HuH-7.5 (cell line): ENCODE data around the gene CRYBA4.
A peak's percentile ranks its signal among the peaks of the same experiment; 100 is the strongest.

Experiments used
- DNase-seq: peaks from one replicate; pipeline ENCODE4 v3.0.0; 2011; ENCODE audit warnings: low spot score

CRYBA4 gene

DNA sequence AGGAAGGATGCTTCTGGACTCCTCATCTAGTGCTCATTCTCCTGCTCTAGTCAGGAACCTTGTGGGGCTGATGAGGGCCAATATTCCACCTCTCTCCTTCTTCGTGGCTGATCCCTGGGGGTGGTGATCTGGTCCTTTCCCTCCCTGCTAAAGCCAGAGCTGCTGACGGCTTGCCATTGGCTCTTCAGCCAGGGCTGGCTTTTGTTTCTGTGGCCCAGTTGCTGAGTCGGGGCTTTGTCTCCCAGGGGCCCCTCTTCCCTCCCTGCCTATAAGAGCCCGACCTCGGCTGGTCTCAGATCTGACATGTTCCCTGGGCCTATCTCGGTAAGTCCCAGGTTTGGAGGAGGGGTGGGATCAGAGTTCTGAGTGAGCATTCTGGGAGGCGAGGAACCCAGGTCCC, at the start of gene CRYBA4:
Gene CRYBA4, plus strand, starts transcription at position 301 of the 400 bp plus-strand sequence. CDS start 634 bp downstream, outside the sequence.
- no peak for DNase-seq

DNA sequence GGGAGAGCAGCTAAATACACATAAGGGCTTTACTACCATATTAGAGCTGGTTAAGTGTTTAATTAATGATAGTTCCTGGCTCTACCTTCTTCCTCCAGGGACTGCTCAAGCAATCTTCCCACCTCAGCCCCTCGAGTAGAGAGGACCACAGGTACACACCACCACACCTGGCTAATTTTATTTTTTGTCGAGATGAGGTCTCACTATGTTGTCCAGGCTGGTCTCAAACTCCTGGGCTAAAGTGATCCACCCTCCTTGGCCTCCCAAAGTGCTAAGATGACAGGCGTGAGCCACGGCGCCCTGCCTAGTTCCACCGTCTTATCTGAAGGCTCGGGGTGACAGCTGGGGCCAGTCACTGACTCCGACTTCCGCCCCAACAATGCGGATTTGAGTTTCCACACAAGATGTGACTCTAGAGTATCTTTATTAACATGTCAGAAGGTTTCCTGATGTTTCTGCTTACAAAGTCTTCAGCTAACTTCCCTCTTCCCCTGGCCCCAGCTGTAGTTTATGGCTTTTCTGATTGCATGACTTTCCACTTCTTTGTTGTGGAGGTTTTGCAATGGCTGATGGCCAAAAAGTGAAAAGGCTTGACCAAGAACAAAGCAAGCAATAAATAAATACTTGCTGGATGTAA, 48.6 kb upstream of the CRYBA4 start:
- no peak for DNase-seq

DNA sequence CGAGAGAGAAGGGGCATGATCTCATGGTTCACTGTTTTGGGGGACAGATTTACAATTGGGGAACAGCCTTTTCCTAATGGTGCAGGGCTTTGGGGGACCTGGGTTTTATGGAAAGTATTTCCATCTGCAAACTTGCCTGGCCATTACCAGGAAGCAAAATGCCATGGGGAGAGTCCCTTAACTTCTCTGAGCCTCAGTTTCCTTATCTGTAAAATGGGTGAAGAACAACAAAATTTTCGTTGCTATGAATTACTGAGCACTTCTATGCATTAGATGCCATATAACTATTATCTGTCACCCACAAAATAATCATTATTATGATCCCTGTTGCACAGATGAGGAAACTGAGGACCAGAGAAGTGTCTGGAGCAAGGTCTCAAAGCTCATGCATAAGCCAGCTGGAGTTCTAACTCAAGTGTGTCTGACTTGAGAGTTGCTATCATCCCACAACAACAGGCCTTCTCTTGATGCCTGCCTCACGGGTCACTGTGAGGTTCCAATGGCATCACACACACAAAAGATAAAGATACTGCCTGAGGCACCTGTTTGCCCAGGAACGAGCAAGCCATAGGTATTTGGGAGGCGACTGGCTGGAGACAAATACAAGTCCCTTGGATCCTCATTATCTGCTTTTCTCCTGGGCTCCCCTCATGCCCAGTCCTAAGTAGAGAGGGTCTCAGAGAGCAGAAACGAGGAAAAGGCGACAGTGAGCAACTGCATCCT, 47.6 kb upstream of the CRYBA4 start:
- DNase-seq: no peak

DNA sequence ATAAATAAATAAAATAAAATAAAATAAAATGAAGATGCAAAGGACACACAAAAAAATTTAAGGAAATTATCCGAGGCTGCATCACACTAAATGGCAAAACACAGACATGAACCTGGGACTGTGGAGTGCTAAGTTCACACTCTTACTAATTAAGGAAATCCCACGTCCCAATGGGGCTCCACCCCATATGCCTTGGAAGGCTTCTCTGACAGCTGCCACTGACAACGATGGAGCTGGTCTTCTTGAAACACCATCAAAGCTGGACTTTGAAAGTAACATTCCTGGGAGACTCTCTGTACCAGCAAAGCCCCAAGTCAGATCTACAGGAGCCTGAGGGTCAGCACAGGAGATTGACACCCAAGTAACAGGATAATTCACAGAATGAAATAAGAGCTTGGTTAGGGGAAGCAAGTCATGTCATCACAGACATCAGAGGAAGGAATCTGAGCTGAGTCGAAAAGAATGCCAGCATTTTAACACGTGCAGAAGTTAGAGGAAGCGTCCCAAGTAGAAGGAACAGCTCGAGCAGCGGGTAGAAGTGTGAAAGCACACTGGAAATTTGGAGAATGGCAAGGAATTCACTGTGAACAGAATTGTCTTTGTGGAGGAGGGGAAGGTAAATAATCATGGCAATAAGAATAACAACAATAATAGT, 45.6 kb upstream of the CRYBA4 start:
- no peak for DNase-seq

DNA sequence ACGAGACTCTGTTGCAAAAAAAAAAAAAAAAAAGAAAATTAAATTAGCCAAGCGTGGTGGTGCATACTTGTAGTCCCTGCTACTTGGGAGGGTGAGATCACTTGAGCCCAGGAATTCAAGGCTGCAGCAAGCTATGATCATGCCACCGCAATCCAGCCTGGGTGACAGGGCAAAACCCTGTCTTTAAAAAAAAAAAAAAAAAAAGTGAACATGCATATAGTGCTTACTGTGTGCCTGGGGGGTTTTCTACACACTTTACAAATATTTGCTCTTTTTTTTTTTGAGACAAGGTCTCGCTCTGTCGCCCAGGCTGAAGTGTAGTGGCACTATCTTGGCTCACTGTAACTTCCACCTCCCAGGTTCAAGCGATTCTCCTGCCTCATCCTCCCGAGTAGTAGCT, 44.7 kb upstream of the CRYBA4 start:
- DNase-seq: no peak

DNA sequence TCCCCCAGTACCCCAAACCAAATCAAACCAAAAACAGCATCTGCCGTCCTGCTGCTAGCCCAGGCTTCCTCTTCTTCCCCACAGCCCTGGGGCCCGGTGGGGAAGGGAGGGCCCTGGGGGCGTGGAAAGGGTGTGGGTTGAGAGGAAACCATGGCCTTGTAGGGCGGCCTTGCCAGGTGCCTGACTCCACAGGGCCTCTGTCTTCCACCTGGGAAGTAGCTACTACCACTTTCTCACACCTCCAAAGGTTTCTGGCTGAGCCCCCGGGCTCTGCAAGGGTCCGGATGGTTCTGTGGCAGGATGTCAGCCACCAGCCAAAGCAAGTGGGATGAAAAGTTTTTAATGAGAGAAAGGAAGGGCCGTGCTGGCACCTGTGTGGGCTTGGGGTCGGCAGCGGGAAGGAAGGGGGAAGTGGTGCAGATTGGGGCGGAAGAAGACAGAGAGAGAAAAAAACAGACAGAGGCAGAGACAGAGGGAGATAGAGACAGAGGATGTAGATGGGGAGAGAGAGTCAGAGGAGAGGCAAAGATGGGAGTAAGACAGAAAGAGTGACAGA, 42.4 kb upstream of the CRYBA4 start:
- DNase-seq: no peak

DNA sequence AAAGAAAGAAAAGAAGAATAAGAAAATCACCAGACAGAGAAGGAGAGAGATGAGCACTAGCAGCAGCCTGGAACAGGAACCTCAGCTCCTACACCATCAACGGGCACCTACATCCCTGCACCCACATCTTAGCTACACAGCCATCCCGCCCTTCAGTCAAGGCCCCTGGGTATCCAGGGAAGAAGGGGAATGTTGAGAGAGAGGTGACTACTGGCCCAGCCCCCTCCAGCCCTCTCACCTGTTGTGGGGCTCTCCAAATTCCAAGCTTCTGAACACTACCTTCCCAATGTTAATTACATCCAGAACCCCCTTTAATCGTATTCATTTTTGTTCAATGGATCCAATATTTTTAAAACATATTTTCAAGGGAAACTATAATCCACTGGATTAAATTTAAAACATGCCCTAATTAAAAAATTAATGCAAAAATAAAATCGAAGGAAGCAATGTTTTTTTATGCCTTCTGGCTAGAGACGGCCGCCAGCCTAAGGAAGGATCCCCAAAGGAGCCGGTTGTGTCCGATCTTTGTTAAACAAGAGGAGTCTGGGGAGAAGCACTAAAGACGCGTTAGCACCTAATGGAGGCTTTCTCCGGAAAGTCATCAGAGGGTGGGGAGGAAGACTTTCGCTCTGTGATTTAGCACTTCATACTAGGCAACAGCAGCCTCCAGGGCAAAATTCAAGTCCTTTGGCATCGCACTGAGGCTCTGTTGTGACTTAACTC, 41.4 kb upstream of the CRYBA4 start:
- DNase-seq: no peak

DNA sequence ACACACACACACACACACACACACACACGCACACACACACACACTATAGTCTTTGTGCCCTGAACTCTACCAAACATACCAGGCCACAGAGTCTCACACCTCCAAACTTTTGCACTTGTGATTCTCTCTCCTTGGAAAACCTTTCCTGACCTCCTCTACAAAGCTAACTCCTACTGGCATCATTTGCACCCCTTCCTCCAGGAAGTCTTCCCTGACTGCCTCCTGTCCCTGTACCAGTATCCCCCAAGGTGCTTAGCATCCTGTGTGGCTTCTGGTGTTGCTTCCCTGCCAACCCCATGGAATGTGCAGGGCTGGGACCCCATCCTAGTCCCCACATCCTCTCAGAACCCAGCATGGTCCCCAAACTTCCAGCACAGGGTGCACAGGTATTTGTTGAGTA, 40.7 kb upstream of the CRYBA4 start:
- no peak for DNase-seq

DNA sequence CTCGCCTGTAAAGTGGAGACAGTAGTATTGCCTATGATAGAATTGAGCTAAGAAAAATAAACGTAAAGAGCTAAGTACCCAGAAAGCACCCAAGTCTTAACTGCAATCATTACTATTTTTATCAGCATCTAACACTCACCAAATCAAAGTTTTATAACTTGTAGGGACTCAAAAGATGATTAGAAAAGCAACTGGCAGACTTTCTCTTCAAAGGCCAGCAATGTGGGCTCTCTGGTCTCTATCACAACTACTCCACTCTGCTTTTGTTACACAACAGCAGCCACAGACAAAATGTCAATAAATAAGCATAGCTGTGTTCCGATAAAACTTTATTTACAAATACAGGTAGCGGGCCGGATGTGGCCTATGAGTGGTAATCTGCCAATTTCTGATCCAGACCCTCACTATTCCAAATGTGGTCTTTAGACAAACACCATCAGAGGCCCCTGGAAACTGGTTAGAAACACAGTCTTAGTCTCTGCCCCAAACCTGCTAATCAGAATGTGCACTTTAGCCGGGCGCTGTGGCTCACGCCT, 40.1 kb upstream of the CRYBA4 start:
- no peak for DNase-seq

DNA sequence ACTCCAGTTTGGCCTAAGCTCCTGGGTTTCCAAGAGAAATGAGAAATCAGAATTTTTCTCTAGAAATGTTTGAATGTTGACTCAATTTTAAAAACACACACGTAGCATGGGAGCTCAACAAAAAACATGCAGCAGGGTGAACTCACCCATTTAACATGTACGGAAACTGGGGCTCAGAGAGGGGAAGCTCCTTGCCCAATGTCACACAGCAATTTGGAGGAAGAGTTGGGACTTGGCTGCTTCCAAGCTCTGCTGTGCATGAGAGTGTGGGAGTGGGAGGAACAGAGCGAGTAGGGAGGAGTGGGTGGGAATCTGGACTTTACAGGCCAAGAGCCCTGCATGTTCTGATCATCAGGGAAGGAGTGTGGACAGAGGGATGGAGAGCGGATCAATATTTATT, 37.8 kb upstream of the CRYBA4 start:
- DNase-seq: no peak

DNA sequence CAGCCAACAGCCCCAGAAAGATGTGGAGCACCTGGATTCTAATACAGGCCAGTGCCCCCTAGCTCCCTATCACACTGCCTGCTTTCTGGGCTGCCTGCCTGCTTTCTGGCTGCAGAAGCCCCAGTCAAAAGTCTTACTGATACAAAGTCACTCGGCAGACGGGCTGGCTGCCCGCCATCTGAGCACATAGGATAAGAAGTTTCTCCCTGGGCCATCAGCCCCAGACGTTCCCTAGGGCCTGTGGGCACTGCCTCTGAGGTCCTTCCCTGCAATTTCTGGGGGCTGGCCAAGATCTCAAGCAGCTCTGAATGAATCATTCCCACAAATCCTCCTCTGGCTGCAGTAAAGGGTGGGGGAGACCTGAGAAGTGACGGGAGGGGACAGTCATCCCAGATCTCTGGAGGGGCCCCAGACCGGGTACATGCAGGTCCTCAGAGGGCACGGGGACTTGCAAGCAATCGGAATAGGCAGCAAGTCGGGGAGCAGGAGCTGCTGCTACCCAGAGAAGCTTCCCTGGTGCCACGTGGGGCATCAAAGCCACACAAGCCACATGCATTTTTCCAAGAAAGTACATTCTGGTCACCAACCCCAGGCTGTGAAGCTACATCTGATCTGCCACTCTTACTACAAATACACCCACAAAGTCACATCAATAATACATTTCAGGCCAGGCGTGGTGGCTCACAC, 36.5 kb upstream of the CRYBA4 start:
- no peak for DNase-seq

DNA sequence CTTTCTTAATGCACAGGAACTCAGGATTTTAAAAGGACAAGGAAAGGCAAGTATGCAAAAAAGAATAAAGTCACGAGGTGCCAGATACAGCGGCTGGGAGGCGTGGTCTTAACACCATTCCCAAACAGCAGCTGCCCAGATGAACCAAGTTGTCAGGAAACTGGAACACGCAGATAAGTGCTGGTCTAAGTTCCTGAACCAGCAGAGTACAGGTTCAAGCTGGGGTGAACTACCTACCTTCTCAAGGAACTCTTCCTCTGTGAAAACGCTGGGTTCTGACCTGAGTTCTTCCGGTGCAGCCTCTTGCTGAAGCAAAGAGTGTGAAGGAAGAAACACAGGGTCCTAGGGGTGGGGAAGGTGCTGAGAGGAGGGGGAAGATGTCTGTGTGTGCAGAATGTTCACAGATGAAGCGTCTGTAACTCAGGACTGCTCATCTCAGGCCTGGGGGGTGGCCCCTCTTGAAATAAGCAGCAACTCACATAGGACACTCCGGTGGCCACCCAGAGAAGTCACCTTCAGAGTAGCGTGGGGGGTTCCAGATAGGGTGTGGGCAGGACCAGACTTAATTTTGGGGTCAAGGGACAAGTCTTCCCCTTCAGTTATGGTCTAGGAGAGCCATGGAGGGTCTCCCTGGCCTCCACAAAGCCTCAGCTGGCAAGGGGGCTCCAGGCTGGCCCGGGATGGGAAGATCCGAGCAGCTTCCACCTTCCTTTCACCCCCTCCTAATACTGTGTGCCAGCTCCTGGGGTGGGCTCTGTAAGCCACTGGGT, 35.0 kb upstream of the CRYBA4 start:
- no peak for DNase-seq

DNA sequence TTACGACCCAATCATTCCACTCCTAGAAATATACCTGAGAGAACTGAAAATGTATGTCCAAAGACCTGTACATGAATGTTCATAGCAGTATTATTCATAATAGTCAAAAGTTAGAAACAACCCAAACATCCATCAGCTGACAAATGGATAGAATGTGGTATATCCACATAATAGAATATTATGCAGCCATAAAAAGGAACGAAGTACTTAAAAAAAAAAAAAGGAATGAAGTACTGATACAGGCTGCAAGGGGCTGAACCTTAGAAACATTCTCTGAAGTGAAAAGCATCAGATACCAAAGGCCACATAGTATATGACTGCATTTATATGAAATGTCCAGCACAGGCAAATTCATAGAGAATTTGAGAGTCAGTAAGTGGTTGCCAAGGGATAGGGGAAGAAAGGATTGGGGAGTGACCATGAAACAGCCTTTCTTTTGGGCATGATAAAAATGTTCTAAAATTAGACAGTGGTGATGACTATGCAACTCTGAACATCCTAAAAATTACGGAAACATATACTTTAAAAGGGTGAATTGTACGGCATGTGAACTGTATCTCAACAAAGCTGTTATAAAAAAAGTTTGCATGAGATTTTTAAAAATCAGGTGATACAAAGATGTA, 33.7 kb upstream of the CRYBA4 start:
- DNase-seq: no peak

DNA sequence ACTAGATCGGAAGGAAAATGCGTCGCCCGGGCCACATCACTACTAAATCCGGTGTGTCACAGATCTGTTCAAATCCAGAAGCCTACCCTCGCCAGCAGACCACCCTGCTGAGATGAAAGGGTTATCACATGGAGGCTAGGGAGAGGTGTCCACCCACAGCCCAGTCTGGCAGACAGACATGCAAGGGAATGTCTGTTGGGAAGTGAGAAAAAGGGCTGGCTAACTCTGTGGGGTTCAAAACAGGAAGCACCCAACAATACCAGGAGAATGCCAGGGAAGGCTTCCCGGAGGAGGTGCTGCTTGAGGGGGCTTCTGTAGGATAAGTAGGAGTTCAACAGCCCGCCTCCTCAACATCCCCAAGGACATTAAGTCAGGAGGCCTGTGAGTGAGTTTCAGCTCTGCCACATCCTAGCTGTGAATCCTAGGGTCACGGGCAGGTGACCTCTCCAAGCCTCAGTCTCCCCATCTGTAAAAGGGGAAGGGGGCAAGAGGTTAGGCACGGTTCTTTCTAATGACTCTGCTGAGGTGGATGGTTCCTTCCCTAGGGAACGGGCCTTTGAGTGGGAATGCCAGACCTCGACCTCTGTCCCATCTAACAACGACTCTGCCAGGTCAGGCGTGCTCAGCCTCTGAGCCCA, 32.9 kb upstream of the CRYBA4 start:
- no peak for DNase-seq

DNA sequence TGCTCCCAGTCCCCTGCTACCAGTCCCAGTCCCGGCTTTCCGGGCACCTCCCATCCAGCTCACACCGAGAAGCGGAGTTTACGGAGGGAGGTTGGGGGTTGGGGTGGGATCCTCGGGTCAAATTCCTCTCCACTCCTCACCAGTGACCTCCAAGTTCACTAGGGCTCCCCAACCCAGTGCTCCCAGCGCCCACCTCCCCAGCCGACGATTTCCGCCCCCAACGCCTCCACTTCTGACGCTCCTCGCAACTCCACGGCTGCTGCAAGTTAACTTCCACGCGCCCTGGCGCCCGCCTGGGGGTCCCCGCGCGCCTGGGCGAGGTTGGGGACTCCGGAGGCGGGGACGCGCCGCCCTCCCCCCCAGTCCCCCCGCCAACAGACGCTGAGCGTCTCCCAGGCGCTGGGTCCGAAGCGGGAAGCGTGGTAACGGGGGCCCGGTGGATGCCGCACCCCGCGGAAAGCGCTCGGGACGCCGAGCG, 32.4 kb upstream of the CRYBA4 start:
- peak; percentile 36 for DNase-seq

DNA sequence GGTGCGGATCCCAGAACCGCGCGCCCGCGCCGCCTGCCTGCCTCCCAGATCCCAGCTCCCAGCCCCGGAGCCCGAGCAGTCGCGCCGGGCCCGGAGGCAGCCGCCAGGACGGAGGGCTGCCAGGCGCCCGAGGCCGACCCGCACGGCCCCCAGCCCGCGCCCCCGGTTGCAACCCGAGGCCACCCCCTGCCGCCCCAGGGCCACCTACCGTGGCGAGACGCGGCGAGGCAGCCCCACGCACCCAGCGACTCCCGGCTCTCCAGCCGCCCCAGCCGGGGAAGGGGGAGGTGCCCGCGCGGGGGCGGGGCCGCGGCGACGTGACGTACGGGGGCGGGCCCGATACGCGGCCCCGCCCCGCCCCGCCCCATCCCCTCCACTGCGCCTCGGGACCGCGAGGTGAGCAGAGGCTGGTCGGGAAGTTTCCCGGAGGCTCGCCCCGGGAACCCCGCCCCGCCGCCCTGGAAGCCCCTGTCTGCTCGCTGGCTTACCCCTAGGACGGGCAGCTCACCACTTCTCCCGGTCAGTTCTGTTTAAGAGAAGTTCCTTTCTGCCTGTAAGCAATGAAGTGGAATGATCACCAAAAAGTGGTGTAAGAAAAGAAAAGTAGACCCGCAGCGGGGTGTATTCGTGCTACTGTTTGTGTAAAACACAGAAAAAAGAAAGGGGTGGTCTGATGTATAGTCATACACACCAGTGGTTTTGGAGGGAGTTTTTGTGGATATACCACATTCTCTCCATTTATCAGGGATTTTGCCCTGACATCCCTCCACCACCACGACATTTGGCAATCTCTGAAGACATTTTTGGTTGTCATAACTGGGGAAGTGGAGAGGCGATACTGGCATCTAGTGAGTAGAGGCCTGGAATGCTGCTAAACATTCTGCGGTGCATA, 31.7 kb upstream of the CRYBA4 start, which contains the start of gene TPST2:
Gene TPST2, minus strand, starts transcription at position 288 of the 892 bp plus-strand sequence. CDS start 48,502 bp downstream, outside the sequence.
- DNase-seq: peak; percentile 63

DNA sequence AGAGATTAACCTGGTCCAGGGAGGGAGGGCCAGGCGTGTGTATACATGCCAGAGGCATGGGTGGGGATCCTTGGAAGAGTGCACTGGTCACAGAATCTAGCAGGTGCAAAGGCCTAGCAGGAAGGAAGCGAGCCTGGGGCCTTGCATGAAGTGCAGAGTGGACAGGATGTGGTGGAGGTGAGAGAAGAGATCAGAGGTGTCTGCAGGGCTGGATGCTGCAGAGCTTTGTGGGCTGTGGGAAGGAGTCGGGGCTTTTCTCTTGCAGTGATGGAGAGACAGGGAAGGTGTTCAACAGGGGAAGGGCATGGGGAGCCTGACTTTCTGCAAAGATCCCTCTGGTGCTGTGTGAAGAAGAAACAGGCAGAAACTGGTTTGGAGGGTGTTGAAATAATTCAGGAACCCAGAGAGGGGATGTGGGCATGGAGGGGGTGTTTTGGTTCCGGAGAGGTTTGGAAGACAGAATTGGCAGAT, 29.3 kb upstream of the CRYBA4 start:
- DNase-seq: no peak

DNA sequence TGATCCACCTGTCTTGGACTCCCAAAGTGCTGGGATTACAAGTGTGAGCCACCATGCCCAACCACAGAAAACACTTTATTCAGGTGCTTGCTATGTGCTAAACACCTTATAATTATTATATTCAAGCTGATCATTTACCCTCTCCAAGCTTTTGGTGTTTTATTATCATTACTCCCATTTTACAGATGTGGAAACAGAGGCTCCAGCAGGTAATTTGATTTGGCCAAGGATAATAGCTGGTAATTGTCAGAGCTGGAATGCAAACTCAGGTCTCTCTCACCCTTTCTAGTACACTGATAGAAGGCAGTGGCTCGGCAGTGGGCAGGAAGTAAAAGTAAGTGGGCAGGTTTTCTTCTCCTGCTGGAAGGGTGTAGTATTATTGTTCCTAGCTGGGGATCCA, 28.0 kb upstream of the CRYBA4 start:
- DNase-seq: no peak
